Loucy (cell line): ENCODE results near the gene UBR1.

Experiments used
- H2AFZ ChIP-seq: fragments of 200-600 bp; sonication (generic); 2 replicates; pipeline ENCODE4 v1.6.0; 2016; ENCODE audit warnings: antibody characterized with exemption, mild to moderate bottlenecking, low read length, moderate library complexity
- H3F3A ChIP-seq: fragments of 200-600 bp; 2 replicates; pipeline ENCODE4 v1.6.0; 2016; ENCODE audit warnings: antibody characterized with exemption, low read depth, mild to moderate bottlenecking
- H3K27me3 ChIP-seq: fragments of 200-600 bp; sonication (generic); 2 replicates; pipeline ENCODE4 v1.6.1; 2014; ENCODE audit warnings: low read length, mild to moderate bottlenecking; ENCODE audit not compliant: insufficient read depth, poor library complexity, severe bottlenecking
- H3K36me3 ChIP-seq: fragments of 200-600 bp; sonication (generic); 2 replicates; pipeline ENCODE4 v1.6.1; 2016; ENCODE audit warnings: low read length; ENCODE audit not compliant: insufficient read depth
- H3K4me1 ChIP-seq: fragments of 200-600 bp; sonication (generic); 2 replicates; pipeline ENCODE4 v1.5.1; 2014; ENCODE audit warnings: low read length, mild to moderate bottlenecking; ENCODE audit not compliant: insufficient read depth, poor library complexity, severe bottlenecking
- H3K4me2 ChIP-seq: fragments of 200-600 bp; sonication (generic); 2 replicates; pipeline ENCODE4 v1.6.0; 2014; ENCODE audit warnings: antibody characterized with exemption, low read length, low read depth, mild to moderate bottlenecking; ENCODE audit not compliant: poor library complexity, severe bottlenecking
- H3K4me3 ChIP-seq: fragments of 200-600 bp; sonication (generic); 2 replicates; pipeline ENCODE4 v1.5.1; 2014; ENCODE audit warnings: low read length, mild to moderate bottlenecking, mixed read lengths; ENCODE audit not compliant: poor library complexity, severe bottlenecking
- H3K79me2 ChIP-seq: fragments of 200-600 bp; sonication (generic); 2 replicates; pipeline ENCODE4 v1.6.1; 2014; ENCODE audit warnings: low read length; ENCODE audit not compliant: insufficient read depth
- H3K9ac ChIP-seq: fragments of 200-600 bp; sonication (generic); 2 replicates; pipeline ENCODE4 v1.6.0; 2014; ENCODE audit warnings: mild to moderate bottlenecking, low read depth, low read length, moderate library complexity; ENCODE audit not compliant: poor library complexity, severe bottlenecking
- H3K9me2 ChIP-seq: fragments of 200-600 bp; sonication (generic); replicated peaks from 2 replicates; pipeline ENCODE4 v1.6.1; 2016; ENCODE audit warnings: low read depth, low read length, mixed read lengths
- H3K9me3 ChIP-seq: fragments of 200-600 bp; sonication (generic); 2 replicates; pipeline ENCODE4 v1.6.1; 2014; ENCODE audit warnings: mild to moderate bottlenecking, antibody characterized with exemption, low read length, low read depth; ENCODE audit not compliant: insufficient read depth
- H4K20me1 ChIP-seq: fragments of 200-600 bp; sonication (generic); 2 replicates; pipeline ENCODE4 v1.6.0; 2014; ENCODE audit warnings: antibody characterized with exemption, low read length, mild to moderate bottlenecking; ENCODE audit not compliant: insufficient read depth, poor library complexity, severe bottlenecking
- CTCF ChIP-seq: fragments of 200-600 bp; sonication (generic); conservative IDR thresholded peaks from 2 replicates; pipeline ENCODE4 v1.5.1; 2014; ENCODE audit warnings: mild to moderate bottlenecking, antibody characterized with exemption, low read length
- EZH2phosphoT487 ChIP-seq: fragments of 200-600 bp; IDR thresholded peaks from 2 replicates; pipeline ENCODE4 v1.6.1; 2018; ENCODE audit warnings: antibody characterized with exemption, mild to moderate bottlenecking, moderate library complexity, borderline replicate concordance

UBR1 gene

GRCh38 chr15:42974202-42974862 is 131.5 kb downstream of the UBR1 start:
- TF ChIP-seq CTCF: no peak
- TF ChIP-seq EZH2phosphoT487: no peak
- Histone ChIP-seq H3F3A (no peaks in the 10 kb centered on the region), H3K9me2 (no peaks in the 10 kb centered on the region), H3K4me1 (no peaks in the 10 kb centered on the region), H3K4me3 (no peak overlapping the region), H4K20me1 (no peaks in the 10 kb centered on the region), H3K79me2 (no peaks in the 10 kb centered on the region), H3K36me3 (peaks cover 60% of the 10 kb centered on the region), H3K9ac (no peak overlapping the region), H3K9me3 (no peaks in the 10 kb centered on the region), H2AFZ (no peak overlapping the region), H3K27me3 (no peaks in the 10 kb centered on the region), H3K4me2 (no peak overlapping the region)

- no peaks in the 10 kb centered on the region for H3K27me3 ChIP-seq
- H2AFZ ChIP-seq: no peak overlapping the region
- peaks cover 64% of the 10 kb centered on the region for H3K36me3 ChIP-seq
- no peak overlapping the region for H3K4me2 ChIP-seq
- H3K9me2 ChIP-seq: no peaks in the 10 kb centered on the region
- no peaks in the 10 kb centered on the region for H3F3A ChIP-seq
- no peaks in the 10 kb centered on the region for H3K79me2 ChIP-seq
- no peaks in the 10 kb centered on the region for H3K9me3 ChIP-seq
- no peak for TF ChIP-seq CTCF
- no peak for TF ChIP-seq EZH2phosphoT487
- H3K9ac ChIP-seq: no peak overlapping the region
- no peak overlapping the region for H3K4me3 ChIP-seq
- no peaks in the 10 kb centered on the region for H4K20me1 ChIP-seq
- H3K4me1 ChIP-seq: no peaks in the 10 kb centered on the region
These were observed 132.7 kb downstream of the UBR1 start for GRCh38 chr15:42973114-42973513.

- Histone ChIP-seq H3K4me3 (no peak overlapping the region), H3K79me2 (no peaks in the 10 kb centered on the region), H3K9me3 (no peaks in the 10 kb centered on the region), H4K20me1 (no peaks in the 10 kb centered on the region), H3K4me1 (no peaks in the 10 kb centered on the region), H3K9ac (no peak overlapping the region), H3K36me3 (peaks cover 52% of the 10 kb centered on the region), H3K9me2 (no peaks in the 10 kb centered on the region), H3K27me3 (no peaks in the 10 kb centered on the region), H2AFZ (no peak overlapping the region), H3K4me2 (no peak overlapping the region), H3F3A (no peaks in the 10 kb centered on the region)
- TF ChIP-seq CTCF (no peak), EZH2phosphoT487 (no peak)
These were observed 134.0 kb downstream of the UBR1 start for GRCh38 chr15:42971830-42972229.
